Gastroesophageal sphincter (tissue), 3 donors: ENCODE measurements around the gene GJA9.
"Not testable (repeated sequence)": the region's sequence is repeated elsewhere in the genome, so short reads cannot be mapped to it uniquely, and the experiment has no call there.

Source experiments
- POLR2A ChIP-seq, 2 donors: fragments of 450-650 bp; IDR thresholded peaks; one replicate each; pipeline ENCODE4 v1.6.1; 2017; ENCODE audit warnings: antibody characterized with exemption in 2 of 2, mild to moderate bottlenecking in 2 of 2, moderate library complexity in 1 of 2
- TF ChIP-seq, protein P1 (sequence below), 4 experiments: fragments of 200-600 bp in 2 of 4; fragments of 450-650 bp in 2 of 4; sonication (generic) in 1 of 4; IDR thresholded peaks; one replicate each; pipeline ENCODE4 v1.5.1; 2017 to 2019; ENCODE audit warnings: antibody characterized with exemption in 4 of 4, mild to moderate bottlenecking in 2 of 4, moderate library complexity in 2 of 4

DNA sequence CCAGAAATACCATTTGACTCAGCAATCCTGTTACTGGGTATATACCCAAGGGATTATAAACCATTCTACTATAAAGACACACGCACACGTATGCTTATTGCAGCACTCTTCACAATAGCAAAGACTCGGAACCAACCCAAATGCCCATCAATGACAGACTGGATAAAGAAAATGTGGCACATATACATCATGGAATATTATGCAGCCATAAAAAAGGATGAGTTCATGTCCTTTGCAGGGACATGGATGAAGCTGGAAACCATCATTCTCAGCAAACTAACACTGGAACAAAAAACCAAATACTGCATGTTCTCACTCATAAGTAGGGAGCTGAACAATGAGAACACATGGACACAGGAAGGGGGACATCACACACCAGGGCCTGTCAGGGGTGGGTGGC lies 36.3 kb downstream of the GJA9 start:
- TF ChIP-seq POLR2A (IDR thresholded peaks at IDR 0.05) = not testable (repeated sequence)
- TF ChIP-seq, protein P1, sequence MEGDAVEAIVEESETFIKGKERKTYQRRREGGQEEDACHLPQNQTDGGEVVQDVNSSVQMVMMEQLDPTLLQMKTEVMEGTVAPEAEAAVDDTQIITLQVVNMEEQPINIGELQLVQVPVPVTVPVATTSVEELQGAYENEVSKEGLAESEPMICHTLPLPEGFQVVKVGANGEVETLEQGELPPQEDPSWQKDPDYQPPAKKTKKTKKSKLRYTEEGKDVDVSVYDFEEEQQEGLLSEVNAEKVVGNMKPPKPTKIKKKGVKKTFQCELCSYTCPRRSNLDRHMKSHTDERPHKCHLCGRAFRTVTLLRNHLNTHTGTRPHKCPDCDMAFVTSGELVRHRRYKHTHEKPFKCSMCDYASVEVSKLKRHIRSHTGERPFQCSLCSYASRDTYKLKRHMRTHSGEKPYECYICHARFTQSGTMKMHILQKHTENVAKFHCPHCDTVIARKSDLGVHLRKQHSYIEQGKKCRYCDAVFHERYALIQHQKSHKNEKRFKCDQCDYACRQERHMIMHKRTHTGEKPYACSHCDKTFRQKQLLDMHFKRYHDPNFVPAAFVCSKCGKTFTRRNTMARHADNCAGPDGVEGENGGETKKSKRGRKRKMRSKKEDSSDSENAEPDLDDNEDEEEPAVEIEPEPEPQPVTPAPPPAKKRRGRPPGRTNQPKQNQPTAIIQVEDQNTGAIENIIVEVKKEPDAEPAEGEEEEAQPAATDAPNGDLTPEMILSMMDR (IDR thresholded peaks at IDR 0.05) = not testable (repeated sequence)
